Glutamatergic neuron (in vitro differentiated cells): ENCODE measurements around the gene CD3D. TPM values are rescaled to one million over a fixed set of nuclear protein-coding genes. Genes with fewer than 3 reads are reported as not detected.

ENCODE experiments used
- DNase-seq: peaks from one replicate; pipeline ENCODE4 v3.0.0; 2022
- H3K27ac Mint-ChIP-seq: one replicate; pipeline ENCODE4 v1.8.0; 2020; ENCODE audit warnings: mild to moderate bottlenecking, mixed read lengths, inconsistent platforms; ENCODE audit not compliant: unreplicated experiment
- H3K27me3 Mint-ChIP-seq: one replicate; pipeline ENCODE4 v1.8.0; 2020; ENCODE audit warnings: mild to moderate bottlenecking, moderate library complexity, mixed read lengths, inconsistent platforms; ENCODE audit not compliant: unreplicated experiment
- H3K36me3 Mint-ChIP-seq: one replicate; pipeline ENCODE4 v1.8.0; 2020; ENCODE audit warnings: mild to moderate bottlenecking, mixed read lengths, inconsistent platforms; ENCODE audit not compliant: unreplicated experiment
- H3K4me1 Mint-ChIP-seq: one replicate; pipeline ENCODE4 v1.8.0; 2020; ENCODE audit warnings: mild to moderate bottlenecking, low read depth, mixed read lengths, inconsistent platforms; ENCODE audit not compliant: unreplicated experiment
- H3K4me3 Mint-ChIP-seq: one replicate; pipeline ENCODE4 v1.8.0; 2020; ENCODE audit warnings: mild to moderate bottlenecking, mixed read lengths, inconsistent platforms; ENCODE audit not compliant: unreplicated experiment
- H3K9me3 Mint-ChIP-seq: one replicate; pipeline ENCODE4 v1.8.0; 2020; ENCODE audit warnings: mild to moderate bottlenecking, moderate library complexity, mixed read lengths, inconsistent platforms; ENCODE audit not compliant: unreplicated experiment
- total RNA-seq: library from RNA; stranded (reverse); fragmentation: NEBNext Ultra II Directional; extraction: Animal tissue kit (Norgen Biotek cat#: 25700); gene quantifications from one replicate; pipeline ENCODE4 v1.2.1, GENCODE V29; 2021; ENCODE audit not compliant: unreplicated experiment
- TF ChIP-seq, protein P1 (sequence below): fragments of 200-600 bp; sonication (generic); IDR thresholded peaks from one replicate; pipeline ENCODE4 v1.5.0; 2021; ENCODE audit not compliant: partially characterized antibody, unreplicated experiment

CD3D gene
- total RNA-seq, 1 donor from 2014 or later, result not detected

- Mint-ChIP-seq H3K9me3 (peaks cover 3% of the 10 kb centered on the region), H3K27ac (no peak overlapping the region), H3K36me3 (no peaks in the 10 kb centered on the region), H3K27me3 (no peaks in the 10 kb centered on the region), H3K4me3 (no peak overlapping the region), H3K4me1 (no peaks in the 10 kb centered on the region)
- TF ChIP-seq, protein P1, sequence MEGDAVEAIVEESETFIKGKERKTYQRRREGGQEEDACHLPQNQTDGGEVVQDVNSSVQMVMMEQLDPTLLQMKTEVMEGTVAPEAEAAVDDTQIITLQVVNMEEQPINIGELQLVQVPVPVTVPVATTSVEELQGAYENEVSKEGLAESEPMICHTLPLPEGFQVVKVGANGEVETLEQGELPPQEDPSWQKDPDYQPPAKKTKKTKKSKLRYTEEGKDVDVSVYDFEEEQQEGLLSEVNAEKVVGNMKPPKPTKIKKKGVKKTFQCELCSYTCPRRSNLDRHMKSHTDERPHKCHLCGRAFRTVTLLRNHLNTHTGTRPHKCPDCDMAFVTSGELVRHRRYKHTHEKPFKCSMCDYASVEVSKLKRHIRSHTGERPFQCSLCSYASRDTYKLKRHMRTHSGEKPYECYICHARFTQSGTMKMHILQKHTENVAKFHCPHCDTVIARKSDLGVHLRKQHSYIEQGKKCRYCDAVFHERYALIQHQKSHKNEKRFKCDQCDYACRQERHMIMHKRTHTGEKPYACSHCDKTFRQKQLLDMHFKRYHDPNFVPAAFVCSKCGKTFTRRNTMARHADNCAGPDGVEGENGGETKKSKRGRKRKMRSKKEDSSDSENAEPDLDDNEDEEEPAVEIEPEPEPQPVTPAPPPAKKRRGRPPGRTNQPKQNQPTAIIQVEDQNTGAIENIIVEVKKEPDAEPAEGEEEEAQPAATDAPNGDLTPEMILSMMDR, result no peak
- no peak for DNase-seq
Measured at GRCh38 chr11:118340449-118340848, 2.1 kb downstream of the CD3D start.

- no peak for DNase-seq
Measured at GRCh38 chr11:118339281-118339961, 3.1 kb downstream of the CD3D start.

DNA sequence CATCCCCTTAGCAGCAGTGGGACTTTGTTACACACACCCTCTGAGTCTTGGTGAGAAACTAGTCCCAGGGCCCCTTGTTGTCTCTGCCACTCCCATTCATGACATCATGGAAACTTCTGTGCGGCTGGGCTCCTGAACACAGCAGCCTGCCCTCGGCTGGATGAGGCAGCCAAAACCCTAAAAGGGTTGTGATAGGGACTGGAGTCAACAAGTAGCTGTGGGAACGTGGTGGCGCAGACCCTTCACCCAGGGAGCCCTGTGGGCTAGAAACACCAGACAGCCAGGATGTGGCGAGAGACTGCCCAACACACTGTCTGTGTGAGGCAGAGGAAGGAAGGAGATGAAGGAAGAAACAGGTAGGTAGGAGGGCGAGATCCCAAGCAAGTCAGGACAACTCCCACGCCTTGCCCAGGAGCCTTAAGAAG is 3.9 kb downstream of the CD3D start:
- no peaks in the 10 kb centered on the region for H3K4me1 Mint-ChIP-seq
- H3K36me3 Mint-ChIP-seq, result no peaks in the 10 kb centered on the region
- H3K9me3 Mint-ChIP-seq, result peaks cover 1% of the 10 kb centered on the region
- DNase-seq, result no peak
- H3K4me3 Mint-ChIP-seq, result no peak overlapping the region
- H3K27ac Mint-ChIP-seq, result no peak overlapping the region
- H3K27me3 Mint-ChIP-seq, result no peaks in the 10 kb centered on the region
- TF ChIP-seq, protein P1, result no peak

More at GRCh38 chr11:118339281-118339961, 3.1 kb downstream of the CD3D start:
- Mint-ChIP-seq H3K9me3 (peaks cover 1% of the 10 kb centered on the region), H3K4me1 (no peaks in the 10 kb centered on the region), H3K27me3 (no peaks in the 10 kb centered on the region), H3K27ac (no peak overlapping the region), H3K4me3 (no peak overlapping the region), H3K36me3 (no peaks in the 10 kb centered on the region)
- TF ChIP-seq, protein P1, result no peak

GRCh38 chr11:118334745-118335144 is 7.8 kb downstream of the CD3D start:
- Mint-ChIP-seq H3K36me3 (no peaks in the 10 kb centered on the region), H3K4me1 (no peaks in the 10 kb centered on the region), H3K4me3 (no peak overlapping the region), H3K9me3 (peaks cover 1% of the 10 kb centered on the region), H3K27ac (no peak overlapping the region), H3K27me3 (no peaks in the 10 kb centered on the region)
- TF ChIP-seq, protein P1, result no peak
- DNase-seq, result no peak

- H3K9me3 Mint-ChIP-seq, result peaks cover 3% of the 10 kb centered on the region
- DNase-seq, result no peak
- TF ChIP-seq, protein P1, result no peak
- H3K4me3 Mint-ChIP-seq, result no peak overlapping the region
- no peak overlapping the region for H3K27ac Mint-ChIP-seq
- no peaks in the 10 kb centered on the region for H3K27me3 Mint-ChIP-seq
- H3K4me1 Mint-ChIP-seq, result no peaks in the 10 kb centered on the region
- no peaks in the 10 kb centered on the region for H3K36me3 Mint-ChIP-seq
Measured at GRCh38 chr11:118328745-118329144, 13.8 kb downstream of the CD3D start.
